A172 (cell line): ENCODE results near the gene ARMCX2. TPM values are rescaled to one million over a fixed set of nuclear protein-coding genes. Genes with fewer than 3 reads are reported as not detected.
"Not testable (repeated sequence)": the region's sequence is repeated elsewhere in the genome, so short reads cannot be mapped to it uniquely, and the experiment has no call there.

ENCODE experiments used
- DNase-seq: peaks from one replicate; pipeline ENCODE4 v3.0.0-alpha.2; 2015; ENCODE audit warnings: low spot score
- total RNA-seq: library from RNA; depleted of rRNA; stranded (reverse); fragments of >200 nt; shearing (Covaris generic); gene quantifications from 2 replicates; pipeline ENCODE4 v1.2.3, GENCODE V29; 2014; rRNA removed

Gene ARMCX2
- total RNA-seq = 25.5 and 31.3 TPM in 2 replicates

GRCh38 chrX:101659601-101660063 is at the start of gene ARMCX2:
ARMCX2 (minus strand) TSS chrX:101659850; CDS start chrX:101657588, 2,262 bp downstream.
- DNase-seq = peak; percentile 14

DNA sequence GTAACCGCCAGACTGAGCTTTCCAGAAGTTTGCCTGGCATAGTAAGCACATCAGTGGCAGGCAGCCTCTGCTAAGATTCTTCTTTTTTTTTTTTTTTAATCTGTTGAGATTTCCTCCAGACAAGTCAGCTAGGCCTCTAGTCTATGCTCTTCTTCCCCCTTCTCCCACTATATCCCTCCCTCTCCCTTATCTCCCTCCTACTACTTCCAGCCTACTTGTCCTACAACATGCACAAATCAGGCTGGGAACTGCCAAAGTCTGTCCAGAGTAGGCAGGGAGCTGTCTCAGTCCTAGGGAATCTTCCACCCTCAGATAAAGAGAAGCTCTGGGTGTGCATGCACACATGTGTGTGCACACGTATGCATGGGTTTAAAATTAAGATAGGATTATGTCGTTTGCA is 49.7 kb upstream of the ARMCX2 start:
- no peak for DNase-seq

DNA sequence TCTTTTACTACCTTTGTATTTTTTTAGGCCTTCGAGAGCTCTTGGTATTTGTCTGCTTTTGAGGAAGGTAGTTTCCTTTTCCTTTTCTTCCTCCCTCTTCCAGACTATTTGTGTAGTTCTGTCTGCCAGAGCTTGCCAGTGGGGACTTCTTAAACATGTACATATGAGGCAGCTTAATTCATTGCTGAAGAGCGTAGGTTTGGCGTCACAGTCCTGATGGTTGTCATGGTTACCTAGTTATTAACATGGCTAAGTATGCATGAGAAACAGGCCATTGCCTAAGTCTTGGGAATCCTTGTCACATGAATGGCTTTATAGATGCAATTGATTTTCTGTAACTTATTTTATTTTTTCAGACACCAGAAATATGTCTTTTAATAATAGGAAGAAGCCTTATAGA is 48.5 kb upstream of the ARMCX2 start:
- no peak for DNase-seq

GRCh38 chrX:101693476-101693875 is 33.8 kb upstream of the ARMCX2 start:
- no peak for DNase-seq

GRCh38 chrX:101691835-101692234 is 32.2 kb upstream of the ARMCX2 start:
- no peak for DNase-seq

DNA sequence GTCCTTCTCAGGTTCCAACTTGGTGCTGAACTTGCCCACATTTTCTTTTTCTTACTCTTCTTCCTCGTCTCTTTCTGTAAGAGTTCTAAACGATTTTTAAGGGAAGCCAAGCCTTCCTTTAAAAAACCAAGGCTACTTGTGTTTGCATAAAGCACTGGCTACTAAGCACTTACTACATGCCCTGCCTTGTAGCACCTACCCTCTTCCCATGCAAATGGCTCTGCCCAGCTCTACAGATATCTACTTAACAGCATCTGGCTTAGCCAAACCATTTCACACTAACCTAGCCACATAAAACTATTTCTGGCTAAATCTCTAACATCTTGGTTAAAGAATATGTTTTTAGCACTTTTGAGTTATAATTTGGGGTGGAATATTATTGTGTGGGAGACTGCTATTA is 26.9 kb upstream of the ARMCX2 start:
- DNase-seq = no peak

- DNase-seq = no peak
These were observed 26.3 kb upstream of the ARMCX2 start for GRCh38 chrX:101685923-101686322.

- no peak for DNase-seq
These were observed 23.1 kb upstream of the ARMCX2 start for GRCh38 chrX:101682723-101683122.

DNA sequence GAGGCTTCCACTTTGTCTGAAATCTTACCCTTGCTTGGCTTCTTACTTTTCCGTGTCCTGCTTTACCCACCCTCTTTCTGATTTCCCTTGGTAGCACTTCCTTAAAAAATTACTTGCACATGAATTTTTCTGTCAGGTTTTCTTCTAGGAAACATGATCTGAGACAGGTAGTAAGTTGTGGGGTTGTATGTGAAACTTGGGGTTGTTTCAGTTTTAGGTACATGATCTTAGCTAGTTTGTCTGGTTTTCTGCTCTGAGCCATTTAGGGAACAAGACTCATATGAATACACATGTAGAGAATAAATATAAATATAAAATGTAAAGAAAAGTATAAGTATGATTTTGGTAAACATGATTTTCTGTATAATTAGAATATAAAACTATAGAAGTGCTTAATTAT is 17.4 kb upstream of the ARMCX2 start:
- DNase-seq = no peak

GRCh38 chrX:101676571-101676970 is 16.9 kb upstream of the ARMCX2 start:
- no peak for DNase-seq

DNA sequence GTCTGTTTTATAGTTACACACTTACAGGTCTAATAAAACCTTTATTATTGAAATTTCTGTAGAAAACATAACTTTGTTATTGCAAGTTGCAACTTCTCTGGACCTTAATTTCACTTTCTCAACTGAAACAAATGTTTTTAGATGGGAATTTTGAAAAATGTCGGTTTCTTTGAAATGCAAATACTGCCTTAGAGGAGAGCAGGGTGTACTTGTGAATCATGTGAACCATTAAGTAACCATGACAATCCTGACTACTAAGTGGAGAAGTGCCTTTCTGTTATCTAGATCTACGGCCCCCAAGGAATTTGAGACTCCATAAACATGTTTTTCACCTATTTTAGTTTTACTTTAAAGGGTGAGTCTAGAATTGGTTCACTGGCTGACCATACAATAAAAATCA is 8.5 kb upstream of the ARMCX2 start:
- no peak for DNase-seq

DNA sequence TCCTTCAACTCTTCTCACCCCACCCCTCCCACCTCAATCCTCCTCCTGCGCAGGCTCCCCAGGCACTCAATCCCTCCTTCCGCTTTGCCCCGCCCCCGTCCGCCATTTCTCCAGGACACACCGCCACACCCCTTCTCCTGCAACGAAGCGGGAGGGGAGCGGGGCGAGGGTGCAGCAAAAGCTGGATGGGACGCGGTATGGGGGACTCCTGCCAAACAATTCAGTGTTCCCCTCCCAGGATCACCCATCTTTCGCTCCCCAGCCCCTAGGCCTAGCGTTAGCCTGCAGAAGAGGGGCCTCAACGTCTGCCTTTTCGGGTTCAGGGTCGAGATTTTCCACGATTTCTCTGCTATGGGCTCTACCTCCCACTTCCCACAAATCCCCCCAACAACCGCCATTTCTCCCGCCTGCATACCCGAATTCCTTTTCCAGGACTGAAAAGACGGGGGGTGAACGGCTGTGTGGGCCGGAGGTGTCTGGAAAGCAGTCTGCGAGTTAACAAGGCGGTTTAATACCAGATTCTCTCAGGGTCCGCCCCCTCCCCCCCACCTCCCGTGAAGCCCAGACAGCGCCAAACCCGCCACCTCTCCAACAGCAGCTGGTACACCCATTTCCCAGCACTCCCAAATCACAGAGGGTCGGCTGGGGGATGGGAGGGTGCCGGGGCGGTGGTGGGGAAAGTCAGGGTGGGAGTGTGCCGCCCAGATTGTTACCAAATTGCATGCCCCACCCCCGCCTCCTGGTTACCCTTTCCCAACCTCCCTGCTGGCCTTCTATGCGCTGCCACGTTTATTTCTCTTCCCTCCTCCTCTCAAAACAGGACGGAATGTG is 774 bp downstream of the ARMCX2 start:
- peak; percentile 9 for DNase-seq

DNA sequence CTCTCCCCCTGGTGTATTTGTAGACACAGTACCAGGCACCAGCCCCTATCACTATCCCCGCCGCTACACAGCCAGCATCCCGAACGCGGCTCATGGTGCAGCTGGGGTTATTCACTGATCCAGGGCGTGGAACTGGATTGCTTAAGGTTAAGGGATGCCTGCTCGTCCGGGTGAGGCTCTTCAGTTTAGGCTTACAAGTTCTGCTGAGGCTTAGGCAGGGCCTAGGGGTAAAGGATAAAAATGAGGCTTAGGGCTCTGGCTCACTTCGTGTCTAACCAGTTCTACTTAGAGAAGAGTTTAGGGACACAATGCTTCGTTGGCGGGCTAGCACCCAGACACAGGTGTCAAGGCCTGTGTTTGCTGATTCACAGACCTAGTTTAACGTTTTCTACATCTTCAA is 2.2 kb downstream of the ARMCX2 start:
- no peak for DNase-seq

DNA sequence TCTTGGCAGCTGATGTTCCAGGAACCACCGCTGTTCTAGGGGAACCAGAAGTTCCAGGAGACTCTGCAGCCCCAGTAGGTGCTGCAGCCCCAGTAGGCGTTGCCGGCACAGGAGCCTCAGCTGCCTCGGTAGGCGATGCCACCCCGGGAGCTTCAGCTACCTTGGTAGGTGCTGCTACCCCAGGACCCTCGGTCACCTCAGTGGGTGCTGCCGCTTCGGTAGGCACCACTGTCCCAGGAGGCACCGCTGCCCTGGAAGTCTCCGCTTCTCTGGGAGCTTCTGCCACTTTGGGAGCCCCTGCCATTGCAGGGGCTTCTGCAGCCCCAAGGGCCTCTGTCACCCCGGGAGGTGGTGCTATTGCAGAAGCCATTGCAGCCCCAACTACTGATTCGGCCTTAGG is 2.8 kb downstream of the ARMCX2 start:
- no peak for DNase-seq

DNA sequence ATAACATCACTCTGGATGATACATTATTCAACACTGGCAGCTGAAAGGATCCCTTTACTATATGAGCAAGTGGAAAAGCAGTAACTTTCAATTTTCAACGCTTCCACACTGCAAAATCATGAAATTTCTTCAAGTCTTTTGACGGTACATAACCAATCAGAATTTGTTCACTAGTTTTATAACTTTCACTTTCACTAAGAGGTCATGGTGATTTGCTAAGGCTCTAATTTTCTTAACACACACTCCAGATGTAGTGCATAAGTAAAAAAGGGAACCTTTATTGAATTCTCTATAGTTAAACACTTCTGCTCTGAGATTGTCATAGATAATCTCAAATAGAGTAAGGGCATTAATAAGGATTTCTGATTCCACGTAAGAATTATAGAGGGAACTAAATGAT is 4.1 kb downstream of the ARMCX2 start:
- DNase-seq = no peak

- not testable (repeated sequence) for DNase-seq
These were observed 11.9 kb downstream of the ARMCX2 start for GRCh38 chrX:101647716-101648115.

DNA sequence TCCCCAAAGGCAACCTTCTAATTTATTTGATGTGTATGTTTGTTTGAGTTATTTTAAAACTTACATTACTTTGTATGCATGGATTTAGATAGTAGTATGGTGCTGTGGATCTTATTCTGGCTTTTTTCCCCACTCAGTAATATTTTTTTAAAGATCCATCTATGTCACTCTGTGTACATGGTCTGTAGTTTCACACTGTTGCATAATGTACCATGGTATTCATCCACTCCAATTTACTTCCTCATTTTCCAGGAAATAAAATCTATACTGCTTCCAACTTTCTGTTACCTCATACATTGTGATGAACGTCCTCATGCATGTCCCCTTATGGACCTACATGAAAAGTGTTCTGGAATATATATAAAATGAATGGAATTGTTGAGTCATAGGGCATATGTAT is 17.6 kb downstream of the ARMCX2 start:
- DNase-seq = no peak

DNA sequence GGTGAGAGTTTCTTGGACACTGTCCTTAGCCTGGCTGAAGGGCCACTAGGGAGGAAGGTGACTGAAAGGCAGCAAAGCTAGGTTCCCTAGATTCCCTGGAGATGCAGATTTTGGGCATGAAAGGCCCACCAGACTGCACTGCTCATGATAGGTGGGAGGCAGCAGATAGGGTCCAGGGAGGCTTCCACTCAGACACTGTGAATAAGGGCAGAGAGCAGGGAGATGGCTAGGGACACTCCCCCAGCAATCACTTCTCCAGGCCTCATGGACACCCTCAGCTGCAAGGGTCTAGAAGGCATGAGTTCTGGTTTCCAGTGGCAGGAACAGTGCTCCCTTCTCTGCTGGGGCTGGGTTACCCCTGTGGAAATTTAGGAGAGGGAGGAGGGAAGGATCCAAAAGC is 20.1 kb downstream of the ARMCX2 start:
- DNase-seq = no peak

DNA sequence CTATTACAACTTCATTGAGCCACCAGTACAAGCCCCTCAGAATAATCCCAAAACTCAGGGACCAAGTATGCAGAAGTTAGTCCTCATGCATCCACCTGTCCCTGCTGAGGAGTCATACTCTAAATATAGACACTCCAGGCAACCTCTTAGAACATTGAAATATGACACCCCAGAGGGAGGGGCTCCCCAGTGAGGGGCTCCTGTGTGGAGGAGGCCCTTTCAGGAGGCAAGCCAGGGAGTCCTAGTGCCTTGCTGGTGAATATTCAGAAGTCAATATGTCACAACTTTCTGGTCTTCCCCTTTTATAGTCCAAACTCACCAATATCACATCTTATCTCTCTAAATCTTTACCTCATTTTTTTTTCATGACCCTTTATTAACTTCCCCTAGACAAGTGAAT is 40.3 kb downstream of the ARMCX2 start:
- no peak for DNase-seq

GRCh38 chrX:101617211-101618191 is 42.1 kb downstream of the ARMCX2 start, which contains the start of gene ARMCX6:
ARMCX6 (minus strand) TSS chrX:101618000; CDS start chrX:101616620, 1,380 bp downstream.
- DNase-seq = peak; percentile 49

DNA sequence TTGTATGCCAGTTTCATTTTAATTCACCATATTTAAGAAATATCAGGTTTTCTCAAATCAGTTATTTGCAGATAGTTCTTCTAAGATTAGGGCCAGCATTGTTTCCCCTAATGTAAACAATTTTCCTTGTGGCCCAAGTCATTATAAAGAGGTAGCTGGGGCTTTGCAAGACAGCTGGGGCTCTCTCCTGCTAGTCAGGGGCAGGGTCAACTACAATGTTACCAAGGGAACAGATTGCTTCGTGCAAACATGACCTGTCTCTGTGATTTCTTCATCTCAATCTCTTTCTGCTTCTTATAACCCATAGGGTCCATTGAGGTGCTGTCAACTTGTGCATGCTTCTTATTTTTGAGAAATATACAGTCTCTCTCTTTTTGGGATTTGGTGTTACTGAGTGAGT is 53.9 kb downstream of the ARMCX2 start:
- no peak for DNase-seq
